ENCODE measurements around the gene TAS1R1. TPM values are rescaled to one million over a fixed set of nuclear protein-coding genes. Genes with fewer than 3 reads are reported as not detected.

Gene TAS1R1
- total and polyA plus RNA-seq, 9 of the 15 experiments (the other 6 are each of a cell fraction or from before 2014, with no cell fraction given) = 0.06 TPM; not detected in 8

DNA sequence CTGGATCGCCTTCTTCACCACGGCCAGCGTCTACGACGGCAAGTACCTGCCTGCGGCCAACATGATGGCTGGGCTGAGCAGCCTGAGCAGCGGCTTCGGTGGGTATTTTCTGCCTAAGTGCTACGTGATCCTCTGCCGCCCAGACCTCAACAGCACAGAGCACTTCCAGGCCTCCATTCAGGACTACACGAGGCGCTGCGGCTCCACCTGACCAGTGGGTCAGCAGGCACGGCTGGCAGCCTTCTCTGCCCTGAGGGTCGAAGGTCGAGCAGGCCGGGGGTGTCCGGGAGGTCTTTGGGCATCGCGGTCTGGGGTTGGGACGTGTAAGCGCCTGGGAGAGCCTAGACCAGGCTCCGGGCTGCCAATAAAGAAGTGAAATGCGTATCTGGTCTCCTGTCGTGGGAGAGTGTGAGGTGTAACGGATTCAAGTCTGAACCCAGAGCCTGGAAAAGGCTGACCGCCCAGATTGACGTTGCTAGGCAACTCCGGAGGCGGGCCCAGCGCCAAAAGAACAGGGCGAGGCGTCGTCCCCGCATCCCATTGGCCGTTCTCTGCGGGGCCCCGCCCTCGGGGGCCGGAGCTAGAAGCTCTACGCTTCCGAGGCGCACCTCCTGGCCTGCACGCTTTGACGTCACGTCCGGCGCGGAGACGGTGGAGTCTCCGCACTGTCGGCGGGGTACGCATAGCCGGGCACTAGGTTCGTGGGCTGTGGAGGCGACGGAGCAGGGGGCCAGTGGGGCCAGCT lies 24.4 kb downstream of the TAS1R1 start, which contains the start of gene ZBTB48 (continued):
- TF ChIP-seq, protein P1, sequence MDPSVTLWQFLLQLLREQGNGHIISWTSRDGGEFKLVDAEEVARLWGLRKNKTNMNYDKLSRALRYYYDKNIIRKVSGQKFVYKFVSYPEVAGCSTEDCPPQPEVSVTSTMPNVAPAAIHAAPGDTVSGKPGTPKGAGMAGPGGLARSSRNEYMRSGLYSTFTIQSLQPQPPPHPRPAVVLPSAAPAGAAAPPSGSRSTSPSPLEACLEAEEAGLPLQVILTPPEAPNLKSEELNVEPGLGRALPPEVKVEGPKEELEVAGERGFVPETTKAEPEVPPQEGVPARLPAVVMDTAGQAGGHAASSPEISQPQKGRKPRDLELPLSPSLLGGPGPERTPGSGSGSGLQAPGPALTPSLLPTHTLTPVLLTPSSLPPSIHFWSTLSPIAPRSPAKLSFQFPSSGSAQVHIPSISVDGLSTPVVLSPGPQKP (CRISPR knock-in tag; IDR thresholded peaks at IDR 0.05) = no peak
- TF ChIP-seq, protein P2, sequence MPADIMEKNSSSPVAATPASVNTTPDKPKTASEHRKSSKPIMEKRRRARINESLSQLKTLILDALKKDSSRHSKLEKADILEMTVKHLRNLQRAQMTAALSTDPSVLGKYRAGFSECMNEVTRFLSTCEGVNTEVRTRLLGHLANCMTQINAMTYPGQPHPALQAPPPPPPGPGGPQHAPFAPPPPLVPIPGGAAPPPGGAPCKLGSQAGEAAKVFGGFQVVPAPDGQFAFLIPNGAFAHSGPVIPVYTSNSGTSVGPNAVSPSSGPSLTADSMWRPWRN (IDR thresholded peaks at IDR 0.05; ENCODE audit: low read depth) = no peak
- no peak for TF ChIP-seq RNF2 (IDR thresholded peaks at IDR 0.05)
- TF ChIP-seq HCFC1 (IDR thresholded peaks at IDR 0.05; ENCODE audit: low read depth, low read length) = peak; percentile 53; the same call in 1 of the 2 replicates
- peak; percentile 97 for TF ChIP-seq GABPB1 (CRISPR knock-in tag; IDR thresholded peaks at IDR 0.05)
- no peak for TF ChIP-seq ZC3H4 (CRISPR knock-in tag; IDR thresholded peaks at IDR 0.05; ENCODE audit: borderline replicate concordance)
- no peak for TF ChIP-seq TAF9B (IDR thresholded peaks at IDR 0.05; ENCODE audit: partially characterized antibody)
- TF ChIP-seq, protein P3, sequence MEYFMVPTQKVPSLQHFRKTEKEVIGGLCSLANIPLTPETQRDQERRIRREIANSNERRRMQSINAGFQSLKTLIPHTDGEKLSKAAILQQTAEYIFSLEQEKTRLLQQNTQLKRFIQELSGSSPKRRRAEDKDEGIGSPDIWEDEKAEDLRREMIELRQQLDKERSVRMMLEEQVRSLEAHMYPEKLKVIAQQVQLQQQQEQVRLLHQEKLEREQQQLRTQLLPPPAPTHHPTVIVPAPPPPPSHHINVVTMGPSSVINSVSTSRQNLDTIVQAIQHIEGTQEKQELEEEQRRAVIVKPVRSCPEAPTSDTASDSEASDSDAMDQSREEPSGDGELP (CRISPR knock-in tag; IDR thresholded peaks at IDR 0.05; ENCODE audit: borderline replicate concordance) = peak; percentile 59; the same call in 1 of the 2 replicates
- TF ChIP-seq PTBP1 (IDR thresholded peaks at IDR 0.05; ENCODE audit: low read depth, low read length) = no peak
- peak; percentile 78; the same call in 1 of the 2 replicates for TF ChIP-seq FOXJ2 (tag; IDR thresholded peaks at IDR 0.05)
- no peak for TF ChIP-seq ELF1 (tag; IDR thresholded peaks at IDR 0.05)
- 0 out of 2 replicates have a peak, but pooled peaks have one; percentile 14 for TF ChIP-seq SMAD4 (CRISPR knock-in tag; conservative IDR thresholded peaks at IDR 0.05)
- TF ChIP-seq SIN3B (IDR thresholded peaks at IDR 0.05; ENCODE audit: low read depth) = peak; percentile 67; the same call in 1 of the 2 replicates
- peak; percentile 77 to 83 for TF ChIP-seq NRF1 (conservative IDR thresholded peaks at IDR 0.05 in 1 of 2, IDR thresholded peaks at IDR 0.05 in 1 of 2)
- TF ChIP-seq, protein P4, sequence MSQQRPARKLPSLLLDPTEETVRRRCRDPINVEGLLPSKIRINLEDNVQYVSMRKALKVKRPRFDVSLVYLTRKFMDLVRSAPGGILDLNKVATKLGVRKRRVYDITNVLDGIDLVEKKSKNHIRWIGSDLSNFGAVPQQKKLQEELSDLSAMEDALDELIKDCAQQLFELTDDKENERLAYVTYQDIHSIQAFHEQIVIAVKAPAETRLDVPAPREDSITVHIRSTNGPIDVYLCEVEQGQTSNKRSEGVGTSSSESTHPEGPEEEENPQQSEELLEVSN (IDR thresholded peaks at IDR 0.05; ENCODE audit: borderline replicate concordance in 1 of 2, extremely low read depth in 1 of 2, insufficient read depth in 1 of 2, insufficient read length in 1 of 2, low read depth in 1 of 2, low read length in 1 of 2, poor library complexity in 1 of 2, severe bottlenecking in 1 of 2) = peak in 1 of 2 experiments; percentile 35
- no peak for TF ChIP-seq RBM14 (IDR thresholded peaks at IDR 0.05; ENCODE audit: borderline replicate concordance, insufficient read depth, low read depth, low read length)
- TF ChIP-seq ZNF12 (CRISPR knock-in tag; IDR thresholded peaks at IDR 0.05) = 0 out of 2 replicates have a peak, but pooled peaks have one; percentile 37
- TF ChIP-seq, protein P5, sequence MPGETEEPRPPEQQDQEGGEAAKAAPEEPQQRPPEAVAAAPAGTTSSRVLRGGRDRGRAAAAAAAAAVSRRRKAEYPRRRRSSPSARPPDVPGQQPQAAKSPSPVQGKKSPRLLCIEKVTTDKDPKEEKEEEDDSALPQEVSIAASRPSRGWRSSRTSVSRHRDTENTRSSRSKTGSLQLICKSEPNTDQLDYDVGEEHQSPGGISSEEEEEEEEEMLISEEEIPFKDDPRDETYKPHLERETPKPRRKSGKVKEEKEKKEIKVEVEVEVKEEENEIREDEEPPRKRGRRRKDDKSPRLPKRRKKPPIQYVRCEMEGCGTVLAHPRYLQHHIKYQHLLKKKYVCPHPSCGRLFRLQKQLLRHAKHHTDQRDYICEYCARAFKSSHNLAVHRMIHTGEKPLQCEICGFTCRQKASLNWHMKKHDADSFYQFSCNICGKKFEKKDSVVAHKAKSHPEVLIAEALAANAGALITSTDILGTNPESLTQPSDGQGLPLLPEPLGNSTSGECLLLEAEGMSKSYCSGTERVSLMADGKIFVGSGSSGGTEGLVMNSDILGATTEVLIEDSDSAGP (CRISPR knock-in tag; IDR thresholded peaks at IDR 0.05) = no peak
- TF ChIP-seq, protein P6, sequence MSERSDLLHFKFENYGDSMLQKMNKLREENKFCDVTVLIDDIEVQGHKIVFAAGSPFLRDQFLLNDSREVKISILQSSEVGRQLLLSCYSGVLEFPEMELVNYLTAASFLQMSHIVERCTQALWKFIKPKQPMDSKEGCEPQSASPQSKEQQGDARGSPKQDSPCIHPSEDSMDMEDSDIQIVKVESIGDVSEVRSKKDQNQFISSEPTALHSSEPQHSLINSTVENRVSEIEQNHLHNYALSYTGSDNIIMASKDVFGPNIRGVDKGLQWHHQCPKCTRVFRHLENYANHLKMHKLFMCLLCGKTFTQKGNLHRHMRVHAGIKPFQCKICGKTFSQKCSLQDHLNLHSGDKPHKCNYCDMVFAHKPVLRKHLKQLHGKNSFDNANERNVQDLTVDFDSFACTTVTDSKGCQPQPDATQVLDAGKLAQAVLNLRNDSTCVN (CRISPR knock-in tag; IDR thresholded peaks at IDR 0.05) = no peak
- no peak for TF ChIP-seq ZNF507 (tag; conservative IDR thresholded peaks at IDR 0.05)
